Hepatocyte (in vitro differentiated cells): ENCODE results near the gene CDK18.

ENCODE experiments used
- CTCF ChIP-seq: fragments of 200-600 bp; sonication (generic); IDR thresholded peaks from 2 replicates; pipeline ENCODE4 v1.5.1; 2016; ENCODE audit warnings: antibody characterized with exemption, mild to moderate bottlenecking; ENCODE audit not compliant: poor library complexity
- EZH2 ChIP-seq: fragments of 200-600 bp; sonication (generic); IDR thresholded peaks from 2 replicates; pipeline ENCODE4 v1.6.1; 2016; ENCODE audit warnings: antibody characterized with exemption, mild to moderate bottlenecking, borderline replicate concordance
- EZH2phosphoT487 ChIP-seq: fragments of 200-600 bp; sonication (generic); IDR thresholded peaks from one replicate; pipeline ENCODE4 v1.6.1; 2018; ENCODE audit warnings: antibody characterized with exemption, mild to moderate bottlenecking, low read depth, moderate library complexity; ENCODE audit not compliant: unreplicated experiment, severe bottlenecking

DNA sequence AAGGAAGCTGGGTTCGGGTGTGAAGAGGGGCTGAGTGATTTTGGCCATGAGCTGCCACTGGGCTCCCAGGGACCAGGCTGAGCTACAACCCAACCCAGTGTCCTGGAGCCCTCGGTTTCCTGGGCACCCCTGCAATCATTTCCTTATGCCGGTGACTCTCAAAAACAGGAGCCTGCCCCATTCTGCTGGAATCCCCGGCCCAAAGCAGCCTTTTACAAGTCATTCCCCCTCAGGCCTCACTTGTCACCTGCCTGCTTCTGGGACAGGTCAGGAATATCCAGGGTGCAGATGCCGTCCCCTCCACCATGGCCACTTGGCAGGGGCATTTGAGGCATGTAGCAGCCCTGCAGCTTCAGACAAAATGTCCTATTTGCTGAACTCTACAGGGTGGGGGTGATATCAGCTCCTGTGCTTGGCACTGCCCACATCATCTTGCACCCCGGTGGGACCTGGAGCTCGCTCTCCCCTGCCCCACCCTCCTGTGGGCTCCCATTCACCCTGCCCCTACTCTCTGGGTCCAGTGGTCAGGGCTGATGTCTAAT lies 30.0 kb downstream of the CDK18 start:
- TF ChIP-seq EZH2 (no peak), CTCF (no peak), EZH2phosphoT487 (no peak)
